Measurements from ENCODE around the gene FABP7.
"Not testable (repeated sequence)": the region's sequence is repeated elsewhere in the genome, so short reads cannot be mapped to it uniquely, and the experiment has no call there.

Gene FABP7

GRCh38 chr6:122779667-122780066 lies at the start of gene FABP7:
TSS of gene FABP7 (plus strand) at chr6:122779716. CDS start at chr6:122779795, 79 bp downstream.
- DNase-seq = no peak

DNA sequence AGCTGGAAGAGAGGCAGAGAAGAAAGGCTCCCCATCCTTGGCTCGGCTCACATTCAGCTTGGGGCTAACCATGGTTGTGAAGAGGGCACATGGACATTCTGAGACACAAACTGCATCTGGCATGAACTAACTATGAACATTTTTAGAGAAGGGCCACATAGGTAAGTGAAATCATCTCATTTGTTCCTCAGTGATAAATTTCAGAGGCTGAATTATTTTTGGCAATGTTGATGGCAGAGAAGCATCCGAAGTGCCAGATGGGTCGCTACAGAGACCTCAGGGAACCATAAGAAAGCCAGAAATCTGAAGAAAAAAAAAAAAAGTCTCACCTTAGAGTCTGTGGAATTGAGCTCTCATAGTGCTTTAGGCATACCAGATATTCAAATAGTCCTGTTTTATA lies 49.2 kb upstream of the FABP7 start:
- no peak for DNase-seq

GRCh38 chr6:122730775-122731386 lies 48.6 kb upstream of the FABP7 start:
- peak; percentile 66 for DNase-seq

DNA sequence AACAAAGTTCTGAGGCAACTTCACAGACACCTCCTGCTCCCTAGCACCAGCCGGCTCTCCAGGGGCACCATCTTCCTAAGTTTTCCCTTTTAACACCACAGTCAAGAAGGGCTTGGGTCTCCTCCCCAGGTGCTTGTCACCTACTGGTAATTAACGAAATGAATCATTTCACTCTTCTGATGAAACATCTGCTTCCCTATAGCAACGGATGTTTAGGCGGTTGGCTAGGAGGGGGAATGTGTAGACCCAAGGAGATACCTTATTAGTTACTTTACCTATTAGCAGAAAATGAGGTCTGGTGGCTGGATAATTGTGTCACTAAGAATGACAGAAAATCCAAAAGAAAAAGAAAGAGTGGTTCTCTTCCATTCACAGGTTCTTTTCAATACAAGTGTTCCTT lies 46.3 kb upstream of the FABP7 start:
- DNase-seq = peak; percentile 23

GRCh38 chr6:122734529-122735395 lies 44.8 kb upstream of the FABP7 start:
- DNase-seq = peak; percentile 50

- DNase-seq = peak; percentile 88
Observed at GRCh38 chr6:122735582-122735981, 43.9 kb upstream of the FABP7 start.

GRCh38 chr6:122736163-122736562 lies 43.4 kb upstream of the FABP7 start:
- peak; percentile 92 for DNase-seq

- DNase-seq = peak; percentile 78
Observed at GRCh38 chr6:122736616-122737015, 42.9 kb upstream of the FABP7 start.

GRCh38 chr6:122740091-122740490 lies 39.4 kb upstream of the FABP7 start:
- DNase-seq = no peak

- DNase-seq = no peak
Observed at GRCh38 chr6:122740936-122741335, 38.6 kb upstream of the FABP7 start.

GRCh38 chr6:122744247-122744646 lies 35.3 kb upstream of the FABP7 start:
- peak; percentile 54 for DNase-seq

GRCh38 chr6:122744856-122745255 lies 34.7 kb upstream of the FABP7 start:
- peak; percentile 66 for DNase-seq

DNA sequence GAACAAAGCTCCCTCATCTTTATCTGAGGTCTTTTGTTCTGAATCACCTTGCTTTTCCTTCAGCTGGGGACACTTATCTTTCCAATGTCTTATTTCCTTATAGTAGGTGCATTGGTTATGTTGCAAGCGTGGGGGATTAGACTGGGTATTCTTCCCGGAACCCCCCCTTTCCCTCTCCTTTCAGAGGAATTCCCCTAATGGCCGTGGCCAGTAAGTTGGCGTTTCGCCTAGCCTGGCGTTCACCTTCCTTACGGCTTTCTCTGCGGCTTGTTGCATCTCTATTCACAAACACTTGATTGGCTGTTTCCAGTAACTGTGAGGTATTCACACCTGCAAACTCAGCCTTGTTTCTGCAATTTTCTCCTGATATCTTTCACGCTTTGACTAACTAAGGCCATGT lies 32.8 kb upstream of the FABP7 start:
- no peak for DNase-seq

DNA sequence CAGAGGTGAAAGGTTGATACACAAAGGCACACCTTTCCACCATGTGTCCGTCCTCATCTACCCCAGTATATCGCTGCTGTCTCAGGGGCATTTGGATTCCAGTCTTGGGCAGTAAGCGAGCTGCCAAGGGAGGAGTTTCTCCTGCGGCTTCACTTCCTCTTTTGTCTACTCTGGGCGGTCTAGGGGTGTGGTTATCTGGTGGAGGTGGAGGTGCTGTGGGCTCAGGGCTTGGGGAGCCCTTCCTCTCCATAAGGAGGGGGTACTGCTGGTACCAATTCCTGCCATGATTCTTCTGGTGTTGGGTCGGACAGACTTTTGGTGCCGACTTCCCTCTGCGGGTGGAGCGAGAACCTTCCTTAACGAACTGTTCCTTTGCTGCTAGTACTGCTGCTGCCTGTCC lies 31.9 kb upstream of the FABP7 start:
- DNase-seq = no peak

GRCh38 chr6:122748945-122749344 lies 30.6 kb upstream of the FABP7 start:
- DNase-seq = not testable (repeated sequence)

DNA sequence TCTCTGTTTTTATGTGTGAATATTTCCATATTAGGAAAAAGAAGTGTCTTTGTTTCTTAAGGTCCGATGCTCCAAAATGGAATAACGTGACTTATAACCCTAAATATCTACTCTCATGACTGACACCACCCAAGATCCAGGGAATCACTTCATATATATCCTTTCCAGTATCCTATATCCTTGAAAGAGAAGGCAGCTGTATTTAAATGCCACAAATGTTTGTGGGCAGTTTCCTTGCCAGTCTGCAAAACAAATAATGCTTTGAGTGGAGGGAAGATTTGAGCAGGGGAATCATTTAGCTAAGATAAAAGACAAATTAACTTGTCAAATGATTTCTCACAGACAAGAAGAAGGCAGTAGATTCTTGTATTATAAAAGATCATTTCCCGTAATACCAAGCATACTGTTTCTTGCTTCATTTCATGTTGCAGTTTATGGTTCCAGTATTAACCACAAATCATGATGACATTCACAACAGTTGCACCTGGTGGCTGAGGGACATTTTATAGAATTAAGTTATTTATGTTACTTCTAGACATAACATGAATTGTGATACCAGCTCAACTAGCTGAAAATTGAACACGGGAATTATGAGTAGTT lies 30.0 kb upstream of the FABP7 start:
- DNase-seq = peak; percentile 70

GRCh38 chr6:122751326-122751725 lies 28.2 kb upstream of the FABP7 start:
- DNase-seq = no peak

DNA sequence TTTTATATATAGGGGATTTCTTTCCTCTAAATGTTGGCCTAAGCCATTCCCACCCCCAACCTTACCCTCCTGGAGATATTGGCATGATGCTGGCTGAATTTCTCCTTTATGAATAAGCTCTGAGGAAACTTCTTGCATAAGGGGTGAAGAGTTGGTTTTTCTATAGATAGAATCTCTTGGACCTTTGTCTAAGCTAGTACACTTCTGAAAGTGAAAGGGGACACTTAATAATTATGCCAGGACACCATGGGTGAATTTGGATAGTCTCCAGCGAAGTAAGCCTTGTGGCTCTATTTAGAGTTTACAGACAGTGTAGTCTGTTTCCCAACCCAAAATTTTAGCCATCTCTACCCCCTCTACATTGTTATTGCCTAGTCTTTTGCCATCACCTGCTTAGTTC lies 27.1 kb upstream of the FABP7 start:
- DNase-seq = no peak

DNA sequence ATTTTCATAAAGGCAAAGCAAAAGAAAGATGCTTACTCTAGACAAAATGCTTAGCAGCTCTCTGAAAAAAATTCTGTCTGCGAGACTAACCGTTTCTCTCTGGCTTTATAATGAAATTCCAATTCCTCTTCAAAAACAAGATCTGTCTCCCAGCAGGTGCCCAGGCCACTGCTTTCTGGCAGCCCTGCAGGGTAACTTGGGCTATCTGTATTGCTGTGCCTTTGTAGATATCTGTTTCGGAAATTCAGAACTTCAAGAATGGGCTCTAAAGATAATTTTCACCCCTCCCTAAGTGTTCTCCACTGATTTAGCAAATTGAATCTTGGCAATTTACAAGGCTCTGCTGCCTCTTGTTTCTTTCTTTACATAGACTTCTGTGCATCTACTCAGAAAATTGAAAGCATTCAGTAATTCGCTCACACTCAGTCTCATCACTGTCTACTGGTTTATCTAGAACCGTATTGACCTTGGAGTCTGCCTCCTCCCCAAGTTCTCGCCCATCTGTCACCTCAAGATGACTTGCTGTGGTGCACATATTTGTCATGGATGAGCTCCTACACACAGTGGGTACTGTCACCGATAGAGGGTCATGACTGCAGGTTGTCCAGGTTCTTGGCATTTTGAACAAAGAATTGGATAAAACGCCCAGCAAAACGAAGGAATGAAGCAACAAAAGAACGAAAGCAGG lies 26.4 kb upstream of the FABP7 start:
- no peak for DNase-seq

GRCh38 chr6:122753688-122754056 lies 25.8 kb upstream of the FABP7 start:
- DNase-seq = no peak

DNA sequence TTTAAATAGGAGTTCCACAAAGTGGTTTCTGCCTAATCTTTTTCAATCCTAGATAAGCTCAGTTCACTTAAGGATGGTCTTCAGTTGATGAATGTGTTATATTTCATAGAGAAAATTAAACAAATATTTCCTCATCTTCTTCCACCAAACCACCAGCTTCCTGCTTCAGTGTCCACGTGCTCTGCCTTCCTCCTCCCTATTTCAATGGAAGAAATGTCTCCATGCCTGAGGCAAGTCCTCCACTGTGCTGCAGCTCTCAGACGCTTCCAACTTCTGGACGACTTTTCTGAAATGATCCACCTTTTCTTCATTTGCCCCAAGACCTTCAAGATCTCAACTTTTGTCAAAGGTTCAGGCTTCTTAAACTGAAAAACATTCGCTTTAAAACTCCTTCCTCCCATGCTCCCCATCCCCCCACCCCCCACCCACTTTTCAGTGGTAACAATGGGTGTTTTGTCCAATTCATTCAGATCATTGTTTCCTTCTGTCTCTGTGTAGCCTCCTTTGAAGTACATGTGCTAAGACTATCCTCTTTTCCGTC lies 25.3 kb upstream of the FABP7 start:
- DNase-seq = no peak

- no peak for DNase-seq
Observed at GRCh38 chr6:122755901-122756300, 23.6 kb upstream of the FABP7 start.

GRCh38 chr6:122758927-122759334 lies 20.6 kb upstream of the FABP7 start:
- no peak for DNase-seq

Measured in DMS53 (cell line).